Bronchial smooth muscle cell (primary cell): ENCODE measurements around the gene HYDIN. TPM values are rescaled to one million over a fixed set of nuclear protein-coding genes. Genes with fewer than 3 reads are reported as not detected.

Experiments
- total RNA-seq: library from RNA; depleted of rRNA; stranded (reverse); fragments of >200 nt; gene quantifications from 2 replicates; pipeline ENCODE4 v1.2.1, GENCODE V29; 2014

HYDIN gene
- 0.26 and 0.63 TPM in 2 replicates for total RNA-seq

DNA sequence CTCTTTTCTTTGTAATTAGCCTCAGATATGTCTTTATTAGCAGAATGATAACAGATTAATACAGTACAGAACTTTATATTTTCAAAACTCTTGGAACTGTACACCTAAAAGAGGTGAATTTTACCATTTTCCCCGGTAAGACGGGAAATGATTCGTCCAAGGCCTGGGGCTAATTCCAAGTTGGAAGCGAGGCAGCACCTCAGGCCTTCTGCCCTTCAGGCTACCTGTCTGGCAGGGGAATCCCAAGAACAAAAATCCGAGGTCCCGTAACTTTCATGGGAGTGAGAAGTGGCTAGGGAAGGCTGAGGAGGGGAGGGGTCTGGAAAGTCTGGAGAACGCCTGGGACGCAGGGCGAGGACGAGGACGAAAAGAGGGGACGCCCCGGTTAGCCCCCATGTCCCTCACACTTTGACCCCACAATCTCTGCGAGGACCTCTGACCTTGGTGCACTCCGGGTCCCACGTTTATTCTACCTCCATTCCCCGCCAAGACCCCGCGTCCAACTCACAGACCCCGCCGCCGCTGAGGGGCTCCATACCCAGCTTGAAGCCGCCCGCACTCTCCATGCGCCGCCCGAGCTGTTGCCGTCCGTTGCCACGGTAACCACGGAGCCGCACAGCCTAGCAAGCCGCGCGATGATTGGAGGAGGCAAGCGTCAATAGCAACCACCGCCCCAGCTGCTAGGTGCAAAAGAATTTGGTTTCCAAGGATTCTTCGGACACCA is at the start of gene HYDIN:
Gene HYDIN (minus strand): TSS at position 601 of the 724 bp plus-strand sequence. CDS start 43,827 bp downstream, outside the sequence.

GRCh38 chr16:70800781-70801480 is 429.6 kb downstream of the HYDIN start, which contains the start of gene VAC14:
Gene VAC14 (minus strand): TSS chr16:70801158. CDS start chr16:70800900, 258 bp downstream.

Other genes starting within 250 kb of the HYDIN start
- gene CMTR2, start 58.7 kb upstream of the HYDIN start, total RNA-seq, result 13.7 and 22.5 TPM in 2 replicates
- gene CALB2, start 128.0 kb upstream of the HYDIN start, total RNA-seq, result under 0.01 TPM in 1 of 2 replicates, not detected in the other
- not detected in 2 replicates for gene TLE7, start 211.3 kb upstream of the HYDIN start, total RNA-seq
- 8.9 and 10.9 TPM in 2 replicates for gene ZNF23, start 231.5 kb upstream of the HYDIN start, total RNA-seq